K562 (cell line): Measurements from ENCODE around the gene SERPIND1. TPM values are rescaled to one million over a fixed set of nuclear protein-coding genes. Genes with fewer than 3 reads are reported as not detected.

Experiments used
- CBX3 ChIP-seq, 2 experiments: IDR thresholded peaks; 1 replicate in 1 of 2; 2 replicates in 1 of 2; pipeline ENCODE4 v1.6.1; 2012; ENCODE audit warnings: inconsistent platforms in 2 of 2, low read length in 2 of 2, borderline replicate concordance in 1 of 2, control low read depth in 1 of 2
- CCNT2 ChIP-seq: IDR thresholded peaks from 2 replicates; pipeline ENCODE4 v1.6.1; 2011; ENCODE audit warnings: borderline replicate concordance, low read depth, mild to moderate bottlenecking, moderate library complexity, mixed read lengths, low read length; ENCODE audit not compliant: insufficient read length; ENCODE audit errors: extremely low read depth
- CEBPG ChIP-seq, 3 experiments: fragments of 200-800 bp in 1 of 3; sonication (Bioruptor generic) in 1 of 3; sonication (generic) in 1 of 3; formaldehyde crosslinking in 1 of 3; IDR thresholded peaks in 2 of 3; conservative IDR thresholded peaks in 1 of 3; 2 replicates each; pipeline versions ENCODE4 v1.6.1 to v1.8.0; 2016 to 2022; ENCODE audit warnings: missing compliant biosample characterization in 2 of 3, missing genetic modification characterization in 2 of 3, mild to moderate bottlenecking in 1 of 3, missing genetic modification reagents in 1 of 3
- FOS ChIP-seq: IDR thresholded peaks from 3 replicates; pipeline ENCODE4 v1.6.1; 2011; ENCODE audit not compliant: insufficient read length; ENCODE audit errors: extremely low read depth
- FOXJ2 ChIP-seq: fragments of 200-800 bp; sonication (Bioruptor generic); IDR thresholded peaks from 2 replicates; pipeline ENCODE4 v1.6.1; 2016; ENCODE audit warnings: missing genetic modification characterization, missing compliant biosample characterization
- IRF9 ChIP-seq: fragments of 450-650 bp; IDR thresholded peaks from 2 replicates; pipeline ENCODE4 v1.6.1; 2016; ENCODE audit warnings: missing biosample characterization, missing genetic modification characterization
- JUN ChIP-seq, 2 experiments: sonication (generic) in 1 of 2; formaldehyde crosslinking in 1 of 2; IDR thresholded peaks; 2 replicates each; pipeline versions ENCODE4 v1.6.1 to v1.8.0; 2012 to 2022; ENCODE audit warnings: borderline replicate concordance in 2 of 2, mild to moderate bottlenecking in 2 of 2, improper control_type of control experiment in 1 of 2, low read depth in 1 of 2, low read length in 1 of 2, missing genetic modification reagents in 1 of 2
- NFE2L1 ChIP-seq: fragments of 450-650 bp; IDR thresholded peaks from 2 replicates; pipeline ENCODE4 v1.6.1; 2016; ENCODE audit warnings: missing genetic modification characterization, low read depth, mild to moderate bottlenecking, missing compliant biosample characterization, moderate library complexity, borderline replicate concordance
- PHB ChIP-seq: fragments of 250-450 bp; sonication (Bioruptor Pico); IDR thresholded peaks from 2 replicates; pipeline ENCODE4 v1.5.0; 2021
- PRMT5 ChIP-seq: sonication (generic); formaldehyde crosslinking; IDR thresholded peaks from 2 replicates; pipeline ENCODE4 v1.5.0; 2020; ENCODE audit warnings: missing genetic modification reagents
- PURB ChIP-seq: sonication (generic); formaldehyde crosslinking; IDR thresholded peaks from 2 replicates; pipeline ENCODE4 v1.9.0; 2021; ENCODE audit warnings: low read depth, mild to moderate bottlenecking, missing genetic modification reagents
- SP1 ChIP-seq: sonication (generic); formaldehyde crosslinking; IDR thresholded peaks from 2 replicates; pipeline ENCODE4 v1.8.1; 2022; ENCODE audit warnings: mild to moderate bottlenecking, missing genetic modification reagents
- TAF1 ChIP-seq: IDR thresholded peaks from 2 replicates; pipeline ENCODE4 v1.6.1; 2011; ENCODE audit warnings: mild to moderate bottlenecking, low read length, moderate library complexity; ENCODE audit not compliant: insufficient read depth, control insufficient read depth, severe bottlenecking; ENCODE audit errors: extremely low read depth
- TEAD1 ChIP-seq, 2 experiments: fragments of 450-650 bp in 1 of 2; sonication (generic) in 1 of 2; formaldehyde crosslinking; IDR thresholded peaks; 2 replicates each; pipeline versions ENCODE4 v1.4.0 to v1.8.0; 2020 to 2022; ENCODE audit warnings: mild to moderate bottlenecking in 2 of 2, missing genetic modification reagents in 1 of 2
- TRIM24 ChIP-seq, 2 experiments: fragments of 450-650 bp; IDR thresholded peaks; 2 replicates each; pipeline ENCODE4 v1.6.1; 2016
- U2AF1 ChIP-seq: fragments of 200-400 bp; formaldehyde crosslinking; optimal IDR thresholded peaks from 2 replicates; pipeline ENCODE3; 2017; ENCODE audit warnings: mild to moderate bottlenecking, low read depth, low read length, moderate library complexity
- ZBTB7A ChIP-seq: IDR thresholded peaks from 2 replicates; pipeline ENCODE4 v1.6.1; 2011; ENCODE audit warnings: low read depth, mild to moderate bottlenecking, low read length, moderate library complexity, borderline replicate concordance; ENCODE audit not compliant: control insufficient read depth
- ZFP1 ChIP-seq: fragments of 450-650 bp; formaldehyde crosslinking; IDR thresholded peaks from 2 replicates; pipeline ENCODE4 v1.4.0; 2020; ENCODE audit warnings: mild to moderate bottlenecking, mixed read lengths
- ZHX1 ChIP-seq: fragments of 150-350 bp; conservative IDR thresholded peaks from 2 replicates; pipeline ENCODE4 v1.6.1; 2014; ENCODE audit warnings: low read length
- ZNF121 ChIP-seq: sonication (generic); formaldehyde crosslinking; conservative IDR thresholded peaks from 2 replicates; pipeline ENCODE4 v1.8.0; 2022; ENCODE audit warnings: missing genetic modification reagents
- ZNF124 ChIP-seq: sonication (generic); formaldehyde crosslinking; IDR thresholded peaks from 2 replicates; pipeline ENCODE4 v1.8.1; 2022; ENCODE audit warnings: missing genetic modification reagents
- ZNF212 ChIP-seq: fragments of 450-650 bp; formaldehyde crosslinking; IDR thresholded peaks from 2 replicates; pipeline ENCODE4 v1.4.0; 2020; ENCODE audit warnings: mild to moderate bottlenecking
- ZNF324 ChIP-seq: fragments of 250-450 bp; sonication (Bioruptor Pico); IDR thresholded peaks from 2 replicates; pipeline ENCODE4 v1.4.0; 2020; ENCODE audit warnings: mild to moderate bottlenecking
- ZNF436 ChIP-seq: fragments of 250-450, 450-650 bp; sonication (Bioruptor Pico); formaldehyde crosslinking; IDR thresholded peaks from 2 replicates; pipeline ENCODE4 v1.7.0; 2020; ENCODE audit warnings: mild to moderate bottlenecking
- ZNF830 ChIP-seq: fragments of 250-450 bp; sonication (Bioruptor Pico); IDR thresholded peaks from 2 replicates; pipeline ENCODE4 v1.5.0; 2021; ENCODE audit warnings: mild to moderate bottlenecking
- polyA plus RNA-seq, 8 experiments: library from polyadenylated mRNA; depleted of rRNA in 4 of 8; stranded (reverse) in 5 of 8; unstranded in 3 of 8; fragments of >200 nt; fragmentation: Nextera tagmentation in 2 of 8; fragmentation: Illumina TruSeq in 1 of 8; extraction: Ambion mirVana in 2 of 8; extraction: Trizol in 1 of 8; gene quantifications; 2 replicates each; pipeline versions ENCODE4 v1.2.1 to v1.2.3, GENCODE V29; 2011 to 2014; ENCODE audit warnings: inconsistent platforms in 1 of 8, missing spikeins in 1 of 8
- total RNA-seq, 7 experiments: library from RNA; depleted of rRNA in 6 of 7; stranded (reverse); fragments of >200 nt in 6 of 7; fragmentation: Illumina TruSeq in 2 of 7; extraction: Trizol in 2 of 7; gene quantifications; 2 replicates each; pipeline versions ENCODE4 v1.2.1 to v1.2.3, GENCODE V29; 2011 to 2021; ENCODE audit warnings: low replicate concordance in 1 of 7

The SERPIND1 gene
- total and polyA plus RNA-seq, 9 of the 15 experiments (the other 6 are each of a cell fraction or from before 2014, with no cell fraction given): 0.04 to 0.11 (median 0.09) TPM; not detected in 6

DNA sequence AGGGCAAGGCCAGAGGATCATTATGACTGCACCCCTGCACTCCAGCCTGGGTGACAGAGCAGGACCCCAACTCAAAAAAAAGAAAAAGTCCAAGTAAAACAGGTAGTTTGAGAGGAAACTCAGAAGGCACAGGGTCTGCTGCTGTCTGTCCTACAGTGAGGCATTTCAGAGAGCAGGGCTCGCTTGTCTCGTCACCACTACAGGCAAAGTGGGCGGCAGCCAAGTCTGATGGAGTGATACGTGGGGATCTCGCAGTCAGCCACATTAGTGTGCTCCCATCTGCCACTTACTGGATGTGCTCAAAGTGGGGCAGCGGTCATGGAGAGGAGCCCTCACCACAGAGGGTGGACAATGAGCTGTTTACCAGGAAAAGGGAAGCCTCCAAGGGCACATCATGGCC, 42.6 kb downstream of the SERPIND1 start (continued):
- TF ChIP-seq JUN (IDR thresholded peaks at IDR 0.05; ENCODE audit: borderline replicate concordance, low read depth, low read length): no peak
- peak; percentile 82; the same call in 1 of the 2 replicates for TF ChIP-seq JUN (CRISPR knock-in tag; IDR thresholded peaks at IDR 0.05; ENCODE audit: borderline replicate concordance)
- TF ChIP-seq CEBPG (CRISPR knock-in tag; IDR thresholded peaks at IDR 0.05): peak; percentile 30; the same call in 1 of the 2 replicates
- no peak for TF ChIP-seq CEBPG (tag; conservative IDR thresholded peaks at IDR 0.05 in 1 of 2, IDR thresholded peaks at IDR 0.05 in 1 of 2)
- no peak for TF ChIP-seq CBX3 (IDR thresholded peaks at IDR 0.05; ENCODE audit: borderline replicate concordance in 1 of 2, low read length in 2 of 2)
- TF ChIP-seq ZBTB7A: no peak
- TF ChIP-seq ZHX1: no peak
- no peak for TF ChIP-seq FOS
- no peak for TF ChIP-seq ZNF324 (CRISPR knock-in tag)
- TF ChIP-seq ZNF121 (CRISPR knock-in tag): no peak
- TF ChIP-seq FOXJ2 (tag): no peak
- no peak for TF ChIP-seq NFE2L1 (tag)
- no peak for TF ChIP-seq TAF1
- TF ChIP-seq ZNF124: no peak
- TF ChIP-seq CCNT2: no peak
- TF ChIP-seq ZNF436: no peak
- TF ChIP-seq SP1: no peak
- no peak for TF ChIP-seq PRMT5 (CRISPR knock-in tag)
- TF ChIP-seq TEAD1 (CRISPR knock-in tag; IDR thresholded peaks at IDR 0.05): 0 out of 4 replicates have a peak, but pooled peaks of 1 of the 2 experiments have one; percentile 54
- no peak for TF ChIP-seq U2AF1
- no peak for TF ChIP-seq TRIM24 (IDR thresholded peaks at IDR 0.05)
- TF ChIP-seq ZFP1 (CRISPR knock-in tag): no peak
- TF ChIP-seq PURB (CRISPR knock-in tag): no peak
- no peak for TF ChIP-seq IRF9 (tag)
- no peak for TF ChIP-seq ZNF212 (CRISPR knock-in tag)
- TF ChIP-seq PHB (CRISPR knock-in tag): no peak
- no peak for TF ChIP-seq ZNF830
